GM10847 (cell line): ENCODE results near the gene SPEG.

Source experiments
- POLR2A ChIP-seq: IDR thresholded peaks from 2 replicates; pipeline ENCODE4 v1.6.1; 2011; ENCODE audit not compliant: insufficient read length; ENCODE audit errors: extremely low read depth

Gene SPEG

DNA sequence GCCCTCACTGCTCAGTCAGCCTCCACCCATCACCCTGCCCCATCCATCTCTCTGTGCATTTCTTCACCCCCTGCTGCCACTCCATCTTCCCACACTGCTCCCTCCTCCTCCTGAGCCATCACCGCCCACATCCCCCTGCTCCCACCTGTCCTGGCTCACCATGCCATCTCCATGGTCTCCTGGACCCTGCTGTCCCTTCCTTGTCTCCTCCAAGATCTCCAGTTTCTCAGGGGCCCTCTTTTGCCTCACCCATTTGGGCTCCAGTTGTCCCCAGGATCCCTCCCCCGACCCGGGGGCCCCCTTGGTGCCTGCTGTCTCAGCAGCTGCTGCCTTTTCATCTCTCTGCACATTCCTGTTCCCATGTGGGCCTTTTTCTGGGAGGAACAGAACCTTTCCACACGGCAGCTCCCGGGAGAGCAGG lies 10.6 kb downstream of the SPEG start:
- no peak for TF ChIP-seq POLR2A

DNA sequence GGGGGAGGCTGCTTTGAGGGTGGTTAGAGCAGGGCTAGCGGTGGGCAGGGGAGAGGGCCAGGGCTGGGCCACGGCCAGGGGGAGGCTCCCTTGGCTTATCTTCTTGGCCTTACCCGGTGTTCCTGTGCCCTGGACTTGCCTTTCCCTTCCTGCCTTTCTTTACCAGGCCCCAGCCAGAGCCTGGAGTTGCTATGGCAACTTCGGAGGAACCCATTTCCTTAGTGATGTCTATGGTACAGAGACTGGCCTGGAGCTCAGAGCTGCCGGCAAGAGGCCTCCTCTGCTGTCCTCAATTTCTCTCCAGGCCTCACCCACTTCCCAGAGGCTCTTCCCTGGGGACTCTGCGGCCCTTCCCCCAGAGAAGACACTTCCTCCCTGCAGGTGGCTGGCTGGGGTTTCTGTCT lies 11.5 kb downstream of the SPEG start:
- no peak for TF ChIP-seq POLR2A

DNA sequence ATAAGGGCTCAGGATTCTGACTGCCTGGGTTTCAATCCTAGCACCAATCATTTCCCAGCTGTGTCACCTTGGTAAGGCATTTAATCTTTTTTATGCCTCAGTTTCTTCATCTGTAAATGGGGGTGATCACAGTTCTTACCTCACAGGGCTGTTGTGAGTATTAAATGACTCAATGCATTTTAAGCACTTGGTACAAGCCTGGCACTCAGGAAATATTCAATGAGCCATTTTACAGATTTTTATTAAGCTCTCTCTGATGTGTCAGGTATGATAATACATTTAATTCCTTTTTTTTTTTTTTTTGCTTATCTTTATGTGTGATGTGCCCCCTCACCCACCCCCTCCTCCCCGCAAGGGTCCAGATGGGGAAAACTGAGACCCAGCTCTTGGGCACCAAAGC lies 12.0 kb downstream of the SPEG start:
- no peak for TF ChIP-seq POLR2A

DNA sequence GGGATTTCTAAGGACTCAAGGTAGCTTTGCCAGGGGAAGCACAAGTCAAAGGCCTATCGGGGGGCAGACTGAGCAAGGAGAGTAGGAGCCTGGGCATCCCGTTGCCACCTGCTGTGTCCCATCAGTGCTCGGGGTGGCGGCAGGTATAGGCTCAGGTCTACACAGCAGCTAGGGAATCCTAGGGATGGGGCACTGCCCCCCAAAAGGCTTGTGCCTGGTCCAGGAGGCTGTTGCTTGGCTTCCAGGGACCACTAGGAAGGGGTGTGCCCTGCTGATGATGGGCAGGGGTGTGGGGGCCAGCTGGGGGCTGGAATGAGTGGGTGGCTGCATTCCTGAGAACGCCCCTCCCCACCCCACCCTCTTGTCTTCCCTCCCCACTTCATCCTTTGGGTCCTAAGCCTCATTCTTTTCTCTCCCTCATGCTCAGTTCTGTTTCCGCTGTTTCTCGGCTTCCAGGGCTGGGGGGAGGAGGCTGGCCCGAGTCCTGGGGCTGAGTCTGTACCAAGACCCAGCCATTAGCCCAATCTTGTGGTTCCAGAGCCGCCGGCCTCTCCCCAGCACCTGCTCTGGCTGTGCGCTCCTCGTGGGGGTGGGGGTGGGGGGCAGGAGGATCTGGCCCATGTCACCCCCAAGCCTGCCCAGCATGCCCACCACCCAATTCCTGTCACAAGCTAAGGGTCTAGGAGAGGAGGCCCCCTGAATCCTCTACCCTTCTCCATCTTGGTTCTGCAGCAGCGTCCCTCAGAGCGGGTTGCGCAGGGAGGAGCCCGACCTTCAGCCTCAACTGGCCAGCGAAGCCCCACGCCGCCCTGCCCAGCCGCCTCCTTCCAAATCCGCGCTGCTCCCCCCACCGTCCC lies 12.8 kb downstream of the SPEG start:
- no peak for TF ChIP-seq POLR2A

DNA sequence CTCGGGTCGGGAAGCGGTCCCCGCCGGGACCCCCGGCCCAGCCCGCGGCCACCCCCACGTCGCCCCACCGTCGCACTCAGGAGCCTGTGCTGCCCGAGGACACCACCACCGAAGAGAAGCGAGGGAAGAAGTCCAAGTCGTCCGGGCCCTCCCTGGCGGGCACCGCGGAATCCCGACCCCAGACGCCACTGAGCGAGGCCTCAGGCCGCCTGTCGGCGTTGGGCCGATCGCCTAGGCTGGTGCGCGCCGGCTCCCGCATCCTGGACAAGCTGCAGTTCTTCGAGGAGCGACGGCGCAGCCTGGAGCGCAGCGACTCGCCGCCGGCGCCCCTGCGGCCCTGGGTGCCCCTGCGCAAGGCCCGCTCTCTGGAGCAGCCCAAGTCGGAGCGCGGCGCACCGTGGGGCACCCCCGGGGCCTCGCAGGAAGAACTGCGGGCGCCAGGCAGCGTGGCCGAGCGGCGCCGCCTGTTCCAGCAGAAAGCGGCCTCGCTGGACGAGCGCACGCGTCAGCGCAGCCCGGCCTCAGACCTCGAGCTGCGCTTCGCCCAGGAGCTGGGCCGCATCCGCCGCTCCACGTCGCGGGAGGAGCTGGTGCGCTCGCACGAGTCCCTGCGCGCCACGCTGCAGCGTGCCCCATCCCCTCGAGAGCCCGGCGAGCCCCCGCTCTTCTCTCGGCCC lies 13.6 kb downstream of the SPEG start:
- TF ChIP-seq POLR2A: no peak

DNA sequence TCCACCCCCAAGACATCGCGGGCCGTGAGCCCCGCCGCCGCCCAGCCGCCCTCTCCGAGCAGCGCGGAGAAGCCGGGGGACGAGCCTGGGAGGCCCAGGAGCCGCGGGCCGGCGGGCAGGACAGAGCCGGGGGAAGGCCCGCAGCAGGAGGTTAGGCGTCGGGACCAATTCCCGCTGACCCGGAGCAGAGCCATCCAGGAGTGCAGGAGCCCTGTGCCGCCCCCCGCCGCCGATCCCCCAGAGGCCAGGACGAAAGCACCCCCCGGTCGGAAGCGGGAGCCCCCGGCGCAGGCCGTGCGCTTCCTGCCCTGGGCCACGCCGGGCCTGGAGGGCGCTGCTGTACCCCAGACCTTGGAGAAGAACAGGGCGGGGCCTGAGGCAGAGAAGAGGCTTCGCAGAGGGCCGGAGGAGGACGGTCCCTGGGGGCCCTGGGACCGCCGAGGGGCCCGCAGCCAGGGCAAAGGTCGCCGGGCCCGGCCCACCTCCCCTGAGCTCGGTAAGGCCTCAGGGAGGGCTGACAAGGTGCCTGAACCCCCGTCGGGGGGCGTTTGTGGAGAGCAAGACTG lies 14.2 kb downstream of the SPEG start:
- TF ChIP-seq POLR2A: no peak

DNA sequence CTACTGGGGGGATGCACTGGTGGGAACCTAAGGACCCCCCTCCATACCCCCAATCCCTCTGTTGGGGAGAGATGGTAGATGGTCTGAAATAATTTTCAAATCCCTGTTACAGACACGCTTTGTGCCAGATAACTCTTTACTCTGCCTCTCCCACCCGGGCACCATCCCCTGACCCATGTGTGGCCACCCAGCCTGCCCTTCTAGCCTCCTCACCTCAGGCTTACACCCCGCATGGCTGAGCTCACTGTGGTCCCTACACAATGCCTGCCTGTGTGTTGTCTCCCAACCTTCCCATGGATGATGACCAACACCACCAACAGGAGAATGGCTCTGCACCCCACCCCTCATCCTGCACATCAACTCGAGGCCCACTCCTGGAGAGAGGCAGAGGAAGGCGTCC lies 15.0 kb downstream of the SPEG start:
- TF ChIP-seq POLR2A: no peak

DNA sequence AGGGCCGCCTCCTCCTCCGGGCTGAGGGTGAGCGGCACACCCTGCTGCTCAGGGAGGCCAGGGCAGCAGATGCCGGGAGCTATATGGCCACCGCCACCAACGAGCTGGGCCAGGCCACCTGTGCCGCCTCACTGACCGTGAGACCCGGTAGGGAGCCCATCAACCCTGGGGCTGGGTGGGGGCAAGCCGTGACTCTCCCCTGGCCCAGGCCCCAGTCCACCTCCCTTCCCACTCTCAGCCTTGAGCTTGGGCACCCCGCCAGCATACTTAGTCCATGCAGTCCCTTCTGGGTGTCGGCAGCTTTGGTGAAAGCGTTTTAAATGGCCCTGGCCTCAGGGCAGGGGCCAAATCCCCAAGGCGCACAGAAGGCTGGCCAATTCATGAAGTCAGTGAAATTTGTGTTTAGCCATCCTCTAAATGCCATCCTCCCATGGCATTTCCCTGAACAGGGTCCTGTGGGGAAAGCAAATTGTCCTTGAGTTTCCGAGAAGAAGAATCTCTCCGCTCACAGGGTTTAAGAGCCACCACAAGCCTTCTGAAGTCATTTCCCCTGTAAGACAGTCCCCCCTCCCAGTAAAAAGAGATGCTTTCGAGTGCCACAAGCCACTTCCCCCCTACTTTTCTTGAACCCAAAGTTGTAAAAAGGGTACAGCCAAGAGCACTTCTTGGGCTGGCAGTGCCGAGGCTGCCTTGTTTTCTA lies 17.2 kb downstream of the SPEG start:
- no peak for TF ChIP-seq POLR2A

DNA sequence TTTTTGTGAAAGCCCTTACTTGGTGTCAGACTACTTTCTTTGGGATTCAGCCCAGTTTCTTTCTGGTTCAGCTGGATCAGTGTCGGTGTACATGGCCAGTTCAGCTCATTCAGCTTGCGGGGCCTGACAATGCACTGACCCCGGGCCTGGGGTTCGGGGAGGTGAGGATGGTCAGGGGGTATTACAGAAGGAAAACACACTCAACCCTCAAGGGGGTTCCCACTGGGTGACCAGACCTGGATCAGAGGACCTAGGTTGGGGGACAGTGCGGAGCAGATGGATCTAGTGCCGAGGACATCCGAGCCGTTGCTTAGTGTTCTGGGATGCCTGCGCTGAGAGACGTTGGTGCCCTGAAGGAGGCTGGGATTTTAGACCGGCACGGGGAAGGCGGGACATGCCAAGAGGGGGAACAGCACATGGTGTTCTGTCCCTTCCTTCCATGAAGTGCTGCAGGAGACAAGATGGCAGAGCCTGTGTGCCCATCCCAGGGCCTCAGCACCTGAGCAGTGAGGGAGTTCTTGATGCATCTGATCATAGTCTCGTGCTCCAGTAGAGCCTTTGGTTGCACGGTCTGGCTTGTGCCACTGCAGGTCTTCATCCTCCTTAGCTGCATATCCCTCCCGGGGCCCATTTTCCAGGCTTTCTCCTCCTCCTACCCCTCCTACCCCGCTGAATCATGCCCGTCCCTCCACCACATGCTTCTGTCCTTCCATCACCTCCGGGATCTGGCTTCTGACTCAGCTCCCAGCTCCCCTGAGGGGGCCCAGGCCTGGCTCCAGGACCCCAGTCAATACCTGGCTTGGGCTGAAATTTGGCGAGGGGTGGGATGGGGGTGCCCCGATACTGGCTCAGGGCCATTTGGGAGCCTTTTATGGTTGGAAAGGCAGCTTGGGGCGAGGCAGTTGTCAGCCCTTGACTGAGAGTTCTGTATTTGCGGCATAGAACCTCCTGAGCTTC lies 18.0 kb downstream of the SPEG start:
- TF ChIP-seq POLR2A: no peak

DNA sequence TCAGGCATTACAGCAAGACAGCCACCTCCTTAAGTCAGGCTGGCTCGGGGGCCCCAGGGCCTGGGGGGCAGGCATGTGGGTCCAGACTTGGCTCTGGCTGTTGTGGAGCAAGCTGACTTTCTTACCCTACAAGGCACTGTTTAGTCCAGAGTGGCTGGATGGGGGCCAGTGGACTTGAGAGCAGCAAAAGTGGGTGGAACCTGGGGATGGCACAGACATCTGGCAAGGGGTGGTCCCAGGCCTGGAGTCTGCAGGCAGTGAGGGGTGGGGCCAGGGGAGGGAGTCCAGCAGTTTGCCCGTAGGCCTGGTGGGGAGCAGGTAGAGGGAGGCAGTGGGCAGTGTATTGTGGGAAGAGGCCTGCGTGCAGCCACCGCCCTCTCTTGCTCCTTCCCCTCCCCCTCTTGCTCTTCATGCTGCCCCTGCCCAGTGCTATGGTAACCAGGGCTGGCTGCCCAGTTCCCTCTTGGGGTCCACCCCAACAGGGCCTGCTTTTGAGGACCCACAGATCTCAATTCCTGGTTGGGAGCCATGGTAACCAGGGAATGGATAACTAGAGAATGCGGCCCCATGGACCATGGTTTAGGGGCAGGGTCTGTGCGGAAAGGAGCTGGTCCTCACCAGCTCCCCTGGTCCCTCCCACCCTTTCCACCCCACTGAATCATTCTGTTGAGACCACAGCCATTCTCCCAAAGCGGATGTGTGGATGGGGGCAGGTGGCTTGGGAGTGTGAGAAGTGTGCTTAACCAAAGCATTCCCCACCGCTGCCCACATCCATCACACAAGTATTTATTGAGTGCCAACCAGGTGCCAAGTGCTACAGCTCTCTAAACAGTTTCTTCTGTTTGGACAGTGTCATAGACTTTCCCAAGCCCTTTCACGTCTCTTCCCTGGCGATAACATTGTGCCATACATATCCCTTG lies 19.3 kb downstream of the SPEG start:
- no peak for TF ChIP-seq POLR2A

DNA sequence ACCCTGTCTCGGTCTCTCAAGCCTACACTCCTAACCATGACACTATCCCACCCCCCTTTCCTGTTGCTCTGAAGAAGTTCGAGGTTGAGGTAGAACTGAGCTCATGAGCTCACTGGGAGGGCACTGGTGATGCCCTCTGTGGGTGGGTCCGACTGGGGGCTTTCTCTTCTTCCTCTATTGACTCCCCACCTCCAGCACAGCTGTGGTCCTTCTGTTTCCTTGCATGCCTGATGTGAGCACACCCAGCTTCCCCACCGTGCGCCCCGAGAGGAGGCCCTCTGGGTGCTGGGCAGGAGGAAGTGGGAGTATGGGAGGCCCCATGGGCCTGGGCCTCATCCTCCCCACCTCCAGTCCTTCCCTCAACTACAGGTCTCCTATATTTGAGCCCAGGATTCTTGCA lies 20.9 kb downstream of the SPEG start:
- TF ChIP-seq POLR2A: no peak

DNA sequence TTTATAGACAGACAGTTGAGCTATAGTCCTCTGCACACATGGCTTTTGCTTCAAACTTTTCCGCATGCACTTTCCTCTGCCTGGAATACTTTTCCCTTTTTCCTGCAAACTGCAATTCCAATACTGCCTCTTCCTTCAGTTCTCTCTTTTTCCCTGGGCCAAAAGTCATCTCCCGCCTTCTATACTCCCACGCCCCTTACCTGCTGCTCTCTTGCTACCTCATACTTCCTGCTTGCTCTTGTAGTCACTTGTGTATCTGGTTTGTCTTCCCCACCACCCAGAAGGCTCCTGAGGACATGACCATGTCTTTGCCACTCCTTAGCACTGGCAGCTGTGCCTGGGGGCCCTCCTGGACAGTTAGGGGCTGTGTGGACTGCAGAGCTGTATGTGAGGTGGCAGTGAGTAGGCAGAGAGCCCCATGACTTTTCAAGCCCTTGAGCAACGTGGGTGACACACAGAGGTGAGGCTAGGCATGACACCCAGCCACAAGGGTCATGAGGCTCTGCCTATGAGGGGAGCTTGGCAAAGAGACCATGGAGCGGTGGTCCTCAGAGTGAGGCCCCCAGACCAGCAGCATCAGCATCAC lies 23.2 kb downstream of the SPEG start:
- no peak for TF ChIP-seq POLR2A

DNA sequence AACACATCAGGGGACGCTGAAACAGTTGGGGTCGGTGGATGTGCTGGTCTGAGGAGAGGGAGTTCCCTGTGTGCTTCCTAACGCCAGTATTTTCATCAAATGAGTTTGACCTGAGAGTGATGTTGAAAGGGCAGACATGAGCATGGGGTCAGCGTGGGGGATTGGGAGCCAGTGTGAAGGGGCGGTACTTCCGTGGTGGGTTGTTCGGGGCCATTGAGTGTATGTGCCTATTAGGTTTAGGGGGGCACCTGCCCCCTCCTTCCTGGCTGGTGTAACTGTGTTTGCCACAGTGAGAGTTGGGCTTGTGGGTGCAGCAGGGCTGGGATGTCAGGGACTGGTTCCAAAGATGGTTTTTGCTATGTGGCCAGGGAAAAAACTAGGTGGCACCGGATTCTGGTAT lies 24.4 kb downstream of the SPEG start:
- no peak for TF ChIP-seq POLR2A

DNA sequence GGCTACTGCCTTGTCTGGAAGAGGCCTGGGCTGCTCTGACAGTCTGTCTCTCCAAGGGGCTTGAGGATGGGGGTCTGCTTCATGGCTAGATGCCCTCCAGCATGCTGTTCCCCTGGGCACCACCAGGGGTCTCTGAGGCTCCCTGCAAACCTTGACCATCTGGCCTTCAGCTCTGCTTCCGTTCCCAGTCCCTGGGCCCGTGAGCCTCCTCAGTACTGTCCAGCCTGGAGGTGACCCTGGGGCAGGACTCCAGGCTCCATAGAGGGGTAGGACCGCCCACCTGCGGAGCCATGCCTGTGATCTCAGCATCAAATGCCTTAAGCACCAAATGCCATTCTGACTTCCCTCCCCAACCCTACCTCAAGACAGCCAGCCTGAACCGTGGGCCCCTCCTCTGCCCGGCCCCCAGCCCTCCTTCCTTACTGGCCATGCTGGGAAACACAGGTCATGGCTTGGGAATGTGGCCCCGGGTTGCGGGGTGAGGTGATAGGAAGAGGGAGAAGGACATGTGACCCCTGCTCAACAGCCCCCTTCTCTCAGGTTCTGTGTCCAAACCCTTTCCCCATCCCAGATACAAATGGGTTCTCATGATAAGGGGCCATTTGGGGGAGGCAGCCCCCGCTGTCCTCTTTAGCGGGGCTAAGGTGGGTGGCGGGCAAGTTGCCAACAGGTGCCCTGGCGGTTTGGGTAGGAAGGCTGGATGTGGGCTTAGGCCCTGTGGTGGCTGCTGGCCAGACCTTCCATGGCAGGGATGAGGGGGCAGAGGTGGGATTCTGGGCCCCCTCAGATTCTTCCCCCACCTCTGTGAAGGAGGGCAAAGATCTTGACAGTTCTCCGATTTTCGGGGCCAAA lies 25.0 kb downstream of the SPEG start:
- TF ChIP-seq POLR2A: no peak
